ENCODE results near the gene NEDD8. TPM values are rescaled to one million over a fixed set of nuclear protein-coding genes. Genes with fewer than 3 reads are reported as not detected.

Gene NEDD8
- total RNA-seq, 4 donors from 2014 or later = 68.6 to 109 (median 98.3) TPM

GRCh38 chr14:24184104-24184970 is 47.8 kb downstream of the NEDD8 start:
- Histone ChIP-seq H3K27ac (no peak overlapping the region), H3K36me3 (peaks cover 0 to 77% (median 2%) of the 10 kb centered on the region in 3 donors), H3K4me1 (peaks cover 0 to 37% (median 13%) of the 10 kb centered on the region in 4 donors), H3K4me3 (no peak overlapping the region), H3K9me3 (no peaks in the 10 kb centered on the region), H3K27me3 (no peaks in the 10 kb centered on the region)
- 85% methylated on average over 15 to 18 of the region's 19 CpGs for WGBS, 2 donors
- TF ChIP-seq EP300 (IDR thresholded peaks at IDR 0.05) (no peak), CTCF (IDR thresholded peaks at IDR 0.05) (no peak), POLR2A (IDR thresholded peaks at IDR 0.05) (no peak)
- no peak for DNase-seq (ENCODE audit: low spot score in 2 of 2)

- peaks cover 0 to 90% (median 2%) of the 10 kb centered on the region in 3 donors for H3K36me3 ChIP-seq
- TF ChIP-seq EP300 (IDR thresholded peaks at IDR 0.05) = no peak
- TF ChIP-seq CTCF (IDR thresholded peaks at IDR 0.05) = no peak
- TF ChIP-seq POLR2A (IDR thresholded peaks at IDR 0.05) = no peak
- no peaks in the 10 kb centered on the region for H3K27me3 ChIP-seq
- no peak for DNase-seq (ENCODE audit: low spot score in 2 of 2)
- no peak overlapping the region for H3K4me3 ChIP-seq
- WGBS, 2 donors = 87 to 93% methylated on average over 11 to 15 of the region's 15 CpGs
- no peaks in the 10 kb centered on the region for H3K9me3 ChIP-seq
- H3K27ac ChIP-seq = peak overlapping the region in 1 of 4 donors; percentile 17
- peaks cover 0 to 29% (median 12%) of the 10 kb centered on the region in 4 donors for H3K4me1 ChIP-seq
These were observed 49.1 kb downstream of the NEDD8 start for GRCh38 chr14:24183014-24183481.

- TF ChIP-seq CTCF (IDR thresholded peaks at IDR 0.05) (no peak), EP300 (IDR thresholded peaks at IDR 0.05) (no peak), POLR2A (IDR thresholded peaks at IDR 0.05) (no peak)
- WGBS, 2 donors = 84 to 85% methylated on average over 13 to 14 of the region's 14 CpGs
- no peaks in the 10 kb centered on the region for H3K9me3 ChIP-seq
- H3K4me1 ChIP-seq = peaks cover 0 to 21% (median 4%) of the 10 kb centered on the region in 4 donors
- H3K27ac ChIP-seq = peak overlapping the region in 2 of 4 donors; percentile 89 to 92
- no peak for DNase-seq (ENCODE audit: low spot score in 2 of 2)
- H3K4me3 ChIP-seq = no peak overlapping the region
- H3K27me3 ChIP-seq = no peaks in the 10 kb centered on the region
- peaks cover 0 to 98% (median 2%) of the 10 kb centered on the region in 3 donors for H3K36me3 ChIP-seq
These were observed 49.9 kb downstream of the NEDD8 start for GRCh38 chr14:24182110-24182882.

DNA sequence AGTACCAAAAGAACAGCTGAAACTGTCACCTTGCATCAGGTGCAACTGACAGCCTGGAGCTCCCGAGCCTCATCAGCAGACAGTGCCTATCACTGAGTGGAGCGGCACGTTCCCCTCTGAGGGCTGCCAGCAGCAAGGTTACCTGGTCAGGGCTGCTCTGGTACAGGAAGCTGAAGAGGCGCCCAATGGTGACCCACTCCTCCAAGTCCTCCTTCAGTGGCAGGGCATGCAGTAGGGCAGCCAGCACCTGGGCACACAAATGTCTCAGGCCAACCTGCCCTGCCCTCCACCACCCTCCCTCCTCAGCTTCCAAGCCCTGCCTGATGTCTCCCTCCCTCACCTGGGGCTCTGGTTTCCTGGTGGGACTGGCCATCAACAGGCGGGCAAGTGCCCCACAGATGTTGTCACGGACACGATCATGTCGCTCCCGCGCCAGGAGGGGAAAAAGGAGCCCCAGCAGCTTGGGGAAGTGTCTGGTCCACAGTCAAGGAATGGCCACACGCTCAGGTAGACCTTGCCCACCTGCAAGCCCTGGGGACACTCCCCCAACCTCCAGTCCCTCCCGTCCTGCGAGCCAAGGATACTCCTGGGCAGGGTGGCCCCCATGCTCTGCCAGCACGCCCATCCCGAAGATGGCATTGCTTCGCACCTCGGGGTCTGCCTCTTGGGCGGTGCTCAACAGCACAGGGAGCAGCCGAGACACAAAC is 50.6 kb downstream of the NEDD8 start:
- Histone ChIP-seq H3K36me3 (peaks cover 0 to 100% (median 2%) of the 10 kb centered on the region in 3 donors), H3K9me3 (no peaks in the 10 kb centered on the region), H3K27me3 (no peaks in the 10 kb centered on the region), H3K27ac (peak overlapping the region; percentile 67 to 92 (median 82)), H3K4me3 (no peak overlapping the region), H3K4me1 (peaks cover 0 to 16% (median 4%) of the 10 kb centered on the region in 4 donors)
- TF ChIP-seq EP300 (IDR thresholded peaks at IDR 0.05) (no peak), CTCF (IDR thresholded peaks at IDR 0.05) (no peak), POLR2A (IDR thresholded peaks at IDR 0.05) (no peak)
- DNase-seq (ENCODE audit: low spot score in 2 of 2) = no peak
- WGBS, 2 donors = 83 to 90% methylated on average over 18 to 19 of the region's 19 CpGs
